DND-41 (cell line): ENCODE measurements around the gene FBXL14.

Source experiments
- EZH2 ChIP-seq: IDR thresholded peaks from 3 replicates; pipeline ENCODE4 v1.6.1; 2012; ENCODE audit warnings: borderline replicate concordance, low read depth, mild to moderate bottlenecking, moderate library complexity, low read length, inconsistent platforms; ENCODE audit not compliant: severe bottlenecking
- TF ChIP-seq, protein P1 (sequence below): IDR thresholded peaks from 2 replicates; pipeline ENCODE4 v1.5.1; 2012; ENCODE audit warnings: borderline replicate concordance, low read length, moderate library complexity, mild to moderate bottlenecking; ENCODE audit not compliant: poor library complexity, severe bottlenecking; ENCODE audit errors: extremely low read depth

DNA sequence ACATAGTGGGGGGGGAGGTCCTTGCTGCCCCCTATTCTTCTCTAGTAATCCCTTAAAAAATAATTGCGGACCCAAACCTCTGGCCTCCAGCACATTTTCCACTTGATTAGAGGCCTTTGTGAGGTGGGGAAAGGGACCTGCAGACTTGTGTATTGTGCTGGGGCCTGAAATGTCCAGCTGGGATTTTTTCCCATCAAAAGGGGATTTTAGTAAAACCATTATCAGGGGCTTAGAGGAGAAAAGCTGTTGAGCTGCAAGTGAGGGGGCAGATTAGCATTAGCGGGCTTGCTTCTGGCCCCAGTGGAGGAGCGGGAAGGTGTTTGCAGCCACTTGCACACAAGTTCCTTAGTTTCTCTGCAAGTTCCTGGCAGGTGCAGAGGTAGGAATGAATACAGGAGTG, 13.9 kb downstream of the FBXL14 start:
- TF ChIP-seq, protein P1, sequence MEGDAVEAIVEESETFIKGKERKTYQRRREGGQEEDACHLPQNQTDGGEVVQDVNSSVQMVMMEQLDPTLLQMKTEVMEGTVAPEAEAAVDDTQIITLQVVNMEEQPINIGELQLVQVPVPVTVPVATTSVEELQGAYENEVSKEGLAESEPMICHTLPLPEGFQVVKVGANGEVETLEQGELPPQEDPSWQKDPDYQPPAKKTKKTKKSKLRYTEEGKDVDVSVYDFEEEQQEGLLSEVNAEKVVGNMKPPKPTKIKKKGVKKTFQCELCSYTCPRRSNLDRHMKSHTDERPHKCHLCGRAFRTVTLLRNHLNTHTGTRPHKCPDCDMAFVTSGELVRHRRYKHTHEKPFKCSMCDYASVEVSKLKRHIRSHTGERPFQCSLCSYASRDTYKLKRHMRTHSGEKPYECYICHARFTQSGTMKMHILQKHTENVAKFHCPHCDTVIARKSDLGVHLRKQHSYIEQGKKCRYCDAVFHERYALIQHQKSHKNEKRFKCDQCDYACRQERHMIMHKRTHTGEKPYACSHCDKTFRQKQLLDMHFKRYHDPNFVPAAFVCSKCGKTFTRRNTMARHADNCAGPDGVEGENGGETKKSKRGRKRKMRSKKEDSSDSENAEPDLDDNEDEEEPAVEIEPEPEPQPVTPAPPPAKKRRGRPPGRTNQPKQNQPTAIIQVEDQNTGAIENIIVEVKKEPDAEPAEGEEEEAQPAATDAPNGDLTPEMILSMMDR: no peak
- no peak for TF ChIP-seq EZH2
